H1 (cell line): ENCODE measurements around the gene KIF2C. TPM values are rescaled to one million over a fixed set of nuclear protein-coding genes. Genes with fewer than 3 reads are reported as not detected.

Source experiments
- CTCF ChIA-PET: fragments of 300-600 bp; sonication (Branson Sonifier 250); formaldehyde crosslinking; loops from one replicate; lab custom pipeline; 2021; ENCODE audit not compliant: partially characterized antibody; lab: Charles Lee
- POLR2A ChIA-PET: fragments of 300-600 bp; sonication (Branson Sonifier 250); formaldehyde crosslinking; loops from one replicate; lab custom pipeline; 2021; ENCODE audit warnings: inconsistent platforms; ENCODE audit not compliant: partially characterized antibody; lab: Charles Lee
- DNase-seq, 2 experiments: peaks; one replicate each; pipeline versions ENCODE4 v3.0.0 to v3.0.0-alpha.2; 2010 to 2022; ENCODE audit warnings: low spot score in 2 of 2, low read depth in 1 of 2, mixed read lengths in 1 of 2
- FAIRE-seq: peaks from 2 replicates; lab custom pipeline; 2011; peaks lifted over from hg19 to GRCh38; lab: Jason Lieb, UNC
- H2AFZ ChIP-seq: 2 replicates; pipeline ENCODE4 v1.8.1; 2012; ENCODE audit warnings: low read length, inconsistent platforms
- H2AK5ac ChIP-seq: 2 replicates; pipeline ENCODE4 v1.6.1; 2013; ENCODE audit warnings: low read depth, low read length
- H2BK120ac ChIP-seq: replicated peaks from 2 replicates; pipeline ENCODE3; 2013; ENCODE audit warnings: low read depth, low read length, inconsistent platforms
- H2BK12ac ChIP-seq: 2 replicates; pipeline ENCODE4 v1.6.1; 2013; ENCODE audit warnings: low read depth, low read length
- H2BK15ac ChIP-seq: 2 replicates; pipeline ENCODE4 v1.6.1; 2013; ENCODE audit warnings: low read length
- H2BK20ac ChIP-seq: 2 replicates; pipeline ENCODE4 v1.6.1; 2013; ENCODE audit warnings: low read length
- H2BK5ac ChIP-seq: 2 replicates; pipeline ENCODE4 v1.6.1; 2013; ENCODE audit warnings: low read depth, low read length
- H3K14ac ChIP-seq: 2 replicates; pipeline ENCODE4 v1.6.1; 2013; ENCODE audit warnings: inconsistent platforms; ENCODE audit not compliant: insufficient read length
- H3K18ac ChIP-seq: 2 replicates; pipeline ENCODE4 v1.6.1; 2013; ENCODE audit warnings: low read length; ENCODE audit errors: extremely low read depth
- H3K23ac ChIP-seq: 2 replicates; pipeline ENCODE4 v1.6.1; 2013; ENCODE audit warnings: inconsistent platforms; ENCODE audit not compliant: insufficient read length
- H3K23me2 ChIP-seq: 2 replicates; pipeline ENCODE4 v1.6.1; 2013; ENCODE audit warnings: low read depth, low read length
- H3K27ac ChIP-seq: 2 replicates; pipeline ENCODE4 v1.6.1; 2011; ENCODE audit warnings: low read depth, low read length, inconsistent platforms
- H3K27me3 ChIP-seq, 4 experiments: replicated peaks in 1 of 4; 1 replicate in 1 of 4; 2 replicates in 3 of 4; pipeline versions ENCODE4 v1.6.1 to v1.8.1; 2011 to 2013; ENCODE audit warnings: low read length in 3 of 4, mild to moderate bottlenecking in 3 of 4, inconsistent platforms in 2 of 4, mixed read lengths in 2 of 4, moderate library complexity in 1 of 4; ENCODE audit not compliant: control insufficient read depth in 3 of 4, insufficient read depth in 3 of 4; ENCODE audit errors: extremely low read depth in 1 of 4
- H3K36me3 ChIP-seq, 4 experiments: 2 replicates each; pipeline versions ENCODE4 v1.6.1 to v1.8.1; 2011 to 2013; ENCODE audit warnings: mild to moderate bottlenecking in 4 of 4, low read length in 3 of 4, moderate library complexity in 2 of 4, control low read depth in 1 of 4, inconsistent platforms in 1 of 4; ENCODE audit not compliant: insufficient read depth in 4 of 4, control insufficient read depth in 2 of 4
- H3K4ac ChIP-seq: replicated peaks from 2 replicates; pipeline ENCODE3; 2013; ENCODE audit warnings: low read length, low read depth, mixed read lengths, inconsistent platforms; ENCODE audit not compliant: insufficient read length
- H3K4me1 ChIP-seq, 4 experiments: replicated peaks in 1 of 4; 1 replicate in 1 of 4; 2 replicates in 3 of 4; pipeline versions ENCODE4 v1.6.1 to v1.8.1; 2011 to 2013; ENCODE audit warnings: low read length in 3 of 4, inconsistent platforms in 2 of 4, mixed read lengths in 1 of 4; ENCODE audit not compliant: insufficient read depth in 4 of 4, control insufficient read depth in 3 of 4
- H3K4me2 ChIP-seq, 2 experiments: 2 replicates each; pipeline versions ENCODE4 v1.6.1 to v1.8.1; 2011 to 2013; ENCODE audit warnings: low read depth in 2 of 2, low read length in 2 of 2, control low read depth in 1 of 2, inconsistent platforms in 1 of 2, mild to moderate bottlenecking in 1 of 2; ENCODE audit not compliant: insufficient read depth in 1 of 2
- H3K4me3 ChIP-seq, 4 experiments: fragments of 200-600, 300-600 bp in 1 of 4; sonication (generic), shearing (Covaris generic), sonication (Bioruptor Twin) in 1 of 4; 2 replicates each; pipeline versions ENCODE4 v1.5.1 to v1.8.1; 2011 to 2016; ENCODE audit warnings: low read length in 4 of 4, low read depth in 3 of 4, control low read depth in 2 of 4, inconsistent platforms in 2 of 4, mild to moderate bottlenecking in 2 of 4, mixed read lengths in 1 of 4, moderate library complexity in 1 of 4; ENCODE audit not compliant: insufficient read depth in 2 of 4; ENCODE audit errors: extremely low read depth in 1 of 4
- H3K56ac ChIP-seq: replicated peaks from 2 replicates; pipeline ENCODE3; 2013; ENCODE audit warnings: low read depth, mild to moderate bottlenecking, mixed read lengths, low read length, inconsistent platforms; ENCODE audit not compliant: insufficient read length
- H3K79me1 ChIP-seq: 2 replicates; pipeline ENCODE4 v1.6.1; 2013; ENCODE audit warnings: low read depth, low read length, control low read depth
- H3K79me2 ChIP-seq, 2 experiments: 2 replicates each; pipeline versions ENCODE4 v1.6.1 to v1.8.1; 2012 to 2013; ENCODE audit warnings: low read length in 2 of 2, mild to moderate bottlenecking in 2 of 2, inconsistent platforms in 1 of 2; ENCODE audit not compliant: insufficient read depth in 2 of 2, control insufficient read depth in 1 of 2
- H3K9ac ChIP-seq, 4 experiments: replicated peaks in 1 of 4; 1 replicate in 1 of 4; 2 replicates in 3 of 4; pipeline versions ENCODE4 v1.6.1 to v1.8.1; 2011 to 2013; ENCODE audit warnings: low read depth in 3 of 4, low read length in 3 of 4, control low read depth in 2 of 4, mild to moderate bottlenecking in 2 of 4, moderate library complexity in 2 of 4, inconsistent platforms in 1 of 4; ENCODE audit errors: extremely low read depth in 1 of 4
- H3K9me3 ChIP-seq, 2 experiments: 2 replicates each; pipeline versions ENCODE4 v1.6.1 to v1.8.1; 2012 to 2013; ENCODE audit warnings: mild to moderate bottlenecking in 2 of 2, moderate library complexity in 2 of 2, control low read depth in 1 of 2, inconsistent platforms in 1 of 2, low read depth in 1 of 2, low read length in 1 of 2, mixed read lengths in 1 of 2; ENCODE audit not compliant: insufficient read depth in 2 of 2
- H4K20me1 ChIP-seq, 2 experiments: replicated peaks in 1 of 2; 2 replicates each; pipeline versions ENCODE3 to v1.8.1; 2011 to 2013; ENCODE audit warnings: inconsistent platforms in 2 of 2, low read length in 2 of 2, mild to moderate bottlenecking in 1 of 2; ENCODE audit not compliant: insufficient read depth in 2 of 2, control insufficient read depth in 1 of 2
- H4K5ac ChIP-seq: 2 replicates; pipeline ENCODE4 v1.6.1; 2013; ENCODE audit warnings: low read length, low read depth, mixed read lengths, inconsistent platforms; ENCODE audit not compliant: insufficient read length
- H4K8ac ChIP-seq: 2 replicates; pipeline ENCODE4 v1.8.0; 2013; ENCODE audit warnings: mild to moderate bottlenecking, moderate library complexity, low read length, inconsistent platforms; ENCODE audit not compliant: insufficient read depth; ENCODE audit errors: extremely low read depth
- H4K91ac ChIP-seq: replicated peaks from 2 replicates; pipeline ENCODE3; 2013; ENCODE audit warnings: low read length, mixed read lengths, inconsistent platforms; ENCODE audit not compliant: insufficient read length
- ASH2L ChIP-seq: fragments of 200-600, 300-600 bp; sonication (generic); IDR thresholded peaks from one replicate; pipeline ENCODE4 v1.7.1; 2017; ENCODE audit warnings: low read length
- CBX8 ChIP-seq: fragments of 300-800, 300-1000 bp; sonication (generic); IDR thresholded peaks from 2 replicates; pipeline ENCODE4 v1.7.1; 2016; ENCODE audit warnings: low read depth, low read length, borderline replicate concordance
- CREB1 ChIP-seq: IDR thresholded peaks from 2 replicates; pipeline ENCODE4 v1.6.1; 2012; ENCODE audit warnings: inconsistent platforms
- EZH2 ChIP-seq: fragments of 200-600 bp; sonication (generic); IDR thresholded peaks from 2 replicates; pipeline ENCODE4 v1.7.1; 2012; ENCODE audit warnings: low read depth, mild to moderate bottlenecking, moderate library complexity, low read length, inconsistent platforms; ENCODE audit not compliant: severe bottlenecking
- GTF2F1 ChIP-seq: IDR thresholded peaks from 2 replicates; pipeline ENCODE4 v1.6.1; 2012; ENCODE audit warnings: low read depth, low read length, improper control_type of control experiment, borderline replicate concordance
- JUND ChIP-seq: IDR thresholded peaks from 2 replicates; pipeline ENCODE4 v1.6.1; 2011; ENCODE audit warnings: mild to moderate bottlenecking, improper control_type of control experiment, low read length
- SIN3A ChIP-seq, 2 experiments: IDR thresholded peaks in 1 of 2; conservative IDR thresholded peaks in 1 of 2; 2 replicates each; pipeline ENCODE4 v1.6.1; 2011 to 2012; ENCODE audit warnings: low read length in 2 of 2, improper control_type of control experiment in 1 of 2, low read depth in 1 of 2, mild to moderate bottlenecking in 1 of 2
- SP4 ChIP-seq: IDR thresholded peaks from 2 replicates; pipeline ENCODE4 v1.6.1; 2012; ENCODE audit warnings: low read length, inconsistent platforms
- SRF ChIP-seq: IDR thresholded peaks from 2 replicates; pipeline ENCODE4 v1.6.1; 2011; ENCODE audit warnings: mild to moderate bottlenecking, low read depth, low read length, moderate library complexity
- WGBS, 2 experiments: shearing (Covaris generic) in 1 of 2; methylation state at CpG; one replicate each; pipeline versions ENCODE4 v1.1.6 to v1.1.7; 2013 to 2015; ENCODE audit warnings: low lambda C conversion rate in 2 of 2, mixed read lengths in 2 of 2, inconsistent platforms in 1 of 2, low coverage in 1 of 2, missing lambda C conversion rate in 1 of 2; ENCODE audit not compliant: insufficient replicate concordance in 2 of 2, insufficient coverage in 1 of 2, insufficient read length in 1 of 2; ENCODE audit errors: extremely low coverage in 1 of 2, missing lambda C conversion rate in 1 of 2; 5-methylcytosine and 5-hydroxymethylcytosine counted together
- polyA plus RNA-seq, 7 experiments: library from polyadenylated mRNA; depleted of rRNA in 3 of 7; stranded (reverse) in 5 of 7; unstranded in 2 of 7; fragments of >200 nt in 5 of 7; fragments of 200-250 nt in 2 of 7; gene quantifications; 1 replicate in 5 of 7; 2 replicates in 1 of 7; 4 replicates in 1 of 7; pipeline versions ENCODE4 v1.2.1 to v1.2.3, GENCODE V29; 2011 to 2013; ENCODE audit warnings: missing spikeins in 2 of 7, mixed read lengths in 2 of 7
- total RNA-seq: library from RNA; stranded (reverse); fragmentation: NEBNext Ultra II Directional; extraction: Animal tissue kit (Norgen Biotek cat#: 25700); gene quantifications from 2 replicates; pipeline ENCODE4 v1.2.1, GENCODE V29; 2021
- TF ChIP-seq, protein P1 (sequence below): IDR thresholded peaks from 2 replicates; pipeline ENCODE4 v1.6.1; 2011; ENCODE audit warnings: low read length, improper control_type of control experiment
- TF ChIP-seq, protein P2 (sequence below), 3 experiments: IDR thresholded peaks; 1 replicate in 2 of 3; 2 replicates in 1 of 3; pipeline versions ENCODE4 v1.5.1 to v1.6.1; 2011; ENCODE audit warnings: low read length in 3 of 3, mild to moderate bottlenecking in 3 of 3, inconsistent platforms in 2 of 3, low read depth in 1 of 3, moderate library complexity in 1 of 3; ENCODE audit not compliant: insufficient read depth in 1 of 3; ENCODE audit errors: control extremely low read depth in 1 of 3

The KIF2C gene
- total and polyA plus RNA-seq, 2 of the 8 experiments (the other 6 are each of a cell fraction or from before 2014, with no cell fraction given), result 41.8 to 68.1 TPM

DNA sequence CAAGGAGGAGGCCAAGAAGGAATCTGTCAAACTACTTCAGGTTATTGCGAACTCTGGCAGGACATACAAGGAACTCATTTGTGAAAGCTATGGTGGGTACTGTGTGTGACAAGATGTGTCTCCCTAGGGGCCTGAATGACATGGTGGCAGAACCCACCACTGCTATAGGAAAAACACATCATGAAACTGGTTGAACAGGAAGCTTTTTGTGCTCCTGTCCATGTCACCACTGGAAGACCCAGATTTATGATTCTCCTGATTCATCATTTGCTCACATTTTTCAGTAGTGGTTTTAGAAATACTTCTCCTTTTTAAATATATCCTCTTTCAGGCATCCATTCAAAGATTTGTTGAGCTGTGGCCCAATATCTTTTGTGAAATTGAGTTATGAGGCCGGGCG lies 41.5 kb upstream of the KIF2C start:
- Histone ChIP-seq H3K27ac (no peak overlapping the region), H3K4ac (no peak overlapping the region), H2BK15ac (no peak overlapping the region), H3K36me3 (no peaks in the 10 kb centered on the region), H2AK5ac (no peak overlapping the region), H3K14ac (no peak overlapping the region), H3K9me3 (no peaks in the 10 kb centered on the region), H2BK12ac (no peak overlapping the region), H4K91ac (no peak overlapping the region), H4K5ac (no peak overlapping the region), H2AFZ (no peak overlapping the region), H2BK5ac (no peak overlapping the region), H3K4me2 (no peak overlapping the region), H4K8ac (no peak overlapping the region), H2BK120ac (no peak overlapping the region), H3K27me3 (no peaks in the 10 kb centered on the region), H3K4me1 (no peaks in the 10 kb centered on the region), H2BK20ac (no peak overlapping the region), H4K20me1 (no peaks in the 10 kb centered on the region), H3K9ac (no peak overlapping the region), H3K79me2 (no peaks in the 10 kb centered on the region), H3K23me2 (no peaks in the 10 kb centered on the region), H3K18ac (no peak overlapping the region), H3K4me3 (no peak overlapping the region), H3K23ac (no peak overlapping the region), H3K56ac (no peak overlapping the region), H3K79me1 (no peaks in the 10 kb centered on the region)
- 96% methylated on average over 3 of the region's 3 CpGs; no CpG with 5 or more reads in 1 of the 2 experiments for WGBS, 2 experiments
- no peak for DNase-seq
- CTCF ChIA-PET, result interaction anchor here (0.8 to 0.9 kb wide), 2 partner anchors 14 to 19 kb away, joined by 3 read pairs; no protein-coding TSS in a partner anchor
- POLR2A ChIA-PET, result interaction anchor here (2.3 kb wide), 1 partner anchor 24 kb away, joined by 12 read pairs; no protein-coding TSS in a partner anchor
- FAIRE-seq, result no peak
- TF ChIP-seq GTF2F1 (no peak), SIN3A (conservative IDR thresholded peaks at IDR 0.05 in 1 of 2, IDR thresholded peaks at IDR 0.05 in 1 of 2; ENCODE audit: low read depth in 1 of 2, low read length in 2 of 2) (no peak), ASH2L (no peak), CREB1 (no peak), SRF (no peak), JUND (no peak), CBX8 (no peak), EZH2 (no peak), SP4 (no peak)
- TF ChIP-seq, protein P1, sequence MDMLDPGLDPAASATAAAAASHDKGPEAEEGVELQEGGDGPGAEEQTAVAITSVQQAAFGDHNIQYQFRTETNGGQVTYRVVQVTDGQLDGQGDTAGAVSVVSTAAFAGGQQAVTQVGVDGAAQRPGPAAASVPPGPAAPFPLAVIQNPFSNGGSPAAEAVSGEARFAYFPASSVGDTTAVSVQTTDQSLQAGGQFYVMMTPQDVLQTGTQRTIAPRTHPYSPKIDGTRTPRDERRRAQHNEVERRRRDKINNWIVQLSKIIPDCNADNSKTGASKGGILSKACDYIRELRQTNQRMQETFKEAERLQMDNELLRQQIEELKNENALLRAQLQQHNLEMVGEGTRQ, result no peak
- TF ChIP-seq, protein P2, sequence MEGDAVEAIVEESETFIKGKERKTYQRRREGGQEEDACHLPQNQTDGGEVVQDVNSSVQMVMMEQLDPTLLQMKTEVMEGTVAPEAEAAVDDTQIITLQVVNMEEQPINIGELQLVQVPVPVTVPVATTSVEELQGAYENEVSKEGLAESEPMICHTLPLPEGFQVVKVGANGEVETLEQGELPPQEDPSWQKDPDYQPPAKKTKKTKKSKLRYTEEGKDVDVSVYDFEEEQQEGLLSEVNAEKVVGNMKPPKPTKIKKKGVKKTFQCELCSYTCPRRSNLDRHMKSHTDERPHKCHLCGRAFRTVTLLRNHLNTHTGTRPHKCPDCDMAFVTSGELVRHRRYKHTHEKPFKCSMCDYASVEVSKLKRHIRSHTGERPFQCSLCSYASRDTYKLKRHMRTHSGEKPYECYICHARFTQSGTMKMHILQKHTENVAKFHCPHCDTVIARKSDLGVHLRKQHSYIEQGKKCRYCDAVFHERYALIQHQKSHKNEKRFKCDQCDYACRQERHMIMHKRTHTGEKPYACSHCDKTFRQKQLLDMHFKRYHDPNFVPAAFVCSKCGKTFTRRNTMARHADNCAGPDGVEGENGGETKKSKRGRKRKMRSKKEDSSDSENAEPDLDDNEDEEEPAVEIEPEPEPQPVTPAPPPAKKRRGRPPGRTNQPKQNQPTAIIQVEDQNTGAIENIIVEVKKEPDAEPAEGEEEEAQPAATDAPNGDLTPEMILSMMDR (IDR thresholded peaks at IDR 0.05; ENCODE audit: control extremely low read depth in 1 of 3, insufficient read depth in 1 of 3, low read depth in 1 of 3, low read length in 3 of 3), result no peak
